ENCODE data around the gene MCTP2. TPM values are rescaled to one million over a fixed set of nuclear protein-coding genes. Genes with fewer than 3 reads are reported as not detected.

Gene MCTP2
- total and polyA plus RNA-seq, 12 donors = 0.24 to 8.3 (median 0.89) TPM

DNA sequence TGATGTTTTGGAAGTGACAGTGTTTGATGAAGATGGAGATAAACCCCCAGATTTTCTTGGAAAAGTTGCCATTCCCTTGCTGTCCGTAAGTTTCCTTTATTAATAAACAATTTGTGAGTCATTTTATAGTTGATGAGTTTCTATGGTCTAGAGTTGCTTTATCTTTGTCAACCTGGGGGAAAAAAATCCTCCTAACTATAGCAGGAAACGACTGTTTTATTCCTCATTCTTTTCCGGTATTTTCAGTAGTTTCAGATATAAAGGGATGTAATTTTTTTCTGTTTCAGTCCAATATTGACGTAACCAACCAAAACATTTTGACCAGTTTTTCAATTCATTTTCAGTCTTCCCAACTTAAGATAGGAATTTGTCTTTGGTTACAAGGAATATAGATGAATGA lies 154.1 kb downstream of the MCTP2 start:
- intact Hi-C loops (cut with DNase I) = no loop called here
- H3K27ac ChIP-seq = no peak overlapping the region
- TF ChIP-seq, protein P1, sequence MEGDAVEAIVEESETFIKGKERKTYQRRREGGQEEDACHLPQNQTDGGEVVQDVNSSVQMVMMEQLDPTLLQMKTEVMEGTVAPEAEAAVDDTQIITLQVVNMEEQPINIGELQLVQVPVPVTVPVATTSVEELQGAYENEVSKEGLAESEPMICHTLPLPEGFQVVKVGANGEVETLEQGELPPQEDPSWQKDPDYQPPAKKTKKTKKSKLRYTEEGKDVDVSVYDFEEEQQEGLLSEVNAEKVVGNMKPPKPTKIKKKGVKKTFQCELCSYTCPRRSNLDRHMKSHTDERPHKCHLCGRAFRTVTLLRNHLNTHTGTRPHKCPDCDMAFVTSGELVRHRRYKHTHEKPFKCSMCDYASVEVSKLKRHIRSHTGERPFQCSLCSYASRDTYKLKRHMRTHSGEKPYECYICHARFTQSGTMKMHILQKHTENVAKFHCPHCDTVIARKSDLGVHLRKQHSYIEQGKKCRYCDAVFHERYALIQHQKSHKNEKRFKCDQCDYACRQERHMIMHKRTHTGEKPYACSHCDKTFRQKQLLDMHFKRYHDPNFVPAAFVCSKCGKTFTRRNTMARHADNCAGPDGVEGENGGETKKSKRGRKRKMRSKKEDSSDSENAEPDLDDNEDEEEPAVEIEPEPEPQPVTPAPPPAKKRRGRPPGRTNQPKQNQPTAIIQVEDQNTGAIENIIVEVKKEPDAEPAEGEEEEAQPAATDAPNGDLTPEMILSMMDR (IDR thresholded peaks at IDR 0.05) = no peak
- DNase-seq = no peak
- no peak overlapping the region for H3K4me3 ChIP-seq
- WGBS, 2 donors = 60% methylated on average over 4 of the region's 4 CpGs
- H3K27me3 ChIP-seq = peaks cover 0 to 29% (median 0%) of the 10 kb centered on the region in 7 donors
- no peaks in the 10 kb centered on the region for H3K9me3 ChIP-seq
- no peak for ATAC-seq
- H3K36me3 ChIP-seq = peaks cover 0 to 12% (median 0%) of the 10 kb centered on the region in 9 donors
- H3K4me1 ChIP-seq = peaks cover 0 to 10% (median 0%) of the 10 kb centered on the region in 9 donors

DNA sequence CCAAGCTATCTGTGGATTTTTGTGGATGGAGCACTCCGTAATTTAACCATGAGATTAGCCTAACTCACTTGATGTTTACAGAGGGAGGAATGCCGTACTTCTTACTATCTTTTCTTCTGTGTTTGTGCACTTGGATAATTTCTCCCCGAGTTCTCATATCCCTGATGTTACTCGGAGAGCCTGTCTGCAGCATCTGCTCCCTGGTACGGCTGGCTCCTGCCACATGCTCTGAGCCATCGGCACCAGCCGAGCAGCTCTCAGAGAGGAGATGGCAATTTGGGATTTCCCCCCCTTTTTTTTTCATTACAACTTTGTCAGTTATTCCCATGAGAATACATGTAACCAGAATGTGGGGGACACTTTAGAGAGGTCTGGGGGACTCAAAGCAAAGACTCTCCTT lies 155.0 kb downstream of the MCTP2 start:
- DNase-seq = no peak
- intact Hi-C loops (cut with DNase I) = no loop called here
- Histone ChIP-seq H3K4me1 (peaks cover 0 to 10% (median 0%) of the 10 kb centered on the region in 9 donors), H3K4me3 (no peak overlapping the region), H3K27me3 (peaks cover 0 to 34% (median 0%) of the 10 kb centered on the region in 7 donors), H3K27ac (no peak overlapping the region), H3K36me3 (peaks cover 0 to 12% (median 0%) of the 10 kb centered on the region in 9 donors), H3K9me3 (no peaks in the 10 kb centered on the region)
- ATAC-seq = no peak
- WGBS, 2 donors = 81 to 88% methylated on average over 7 of the region's 7 CpGs
- TF ChIP-seq, protein P1 (IDR thresholded peaks at IDR 0.05) = no peak

DNA sequence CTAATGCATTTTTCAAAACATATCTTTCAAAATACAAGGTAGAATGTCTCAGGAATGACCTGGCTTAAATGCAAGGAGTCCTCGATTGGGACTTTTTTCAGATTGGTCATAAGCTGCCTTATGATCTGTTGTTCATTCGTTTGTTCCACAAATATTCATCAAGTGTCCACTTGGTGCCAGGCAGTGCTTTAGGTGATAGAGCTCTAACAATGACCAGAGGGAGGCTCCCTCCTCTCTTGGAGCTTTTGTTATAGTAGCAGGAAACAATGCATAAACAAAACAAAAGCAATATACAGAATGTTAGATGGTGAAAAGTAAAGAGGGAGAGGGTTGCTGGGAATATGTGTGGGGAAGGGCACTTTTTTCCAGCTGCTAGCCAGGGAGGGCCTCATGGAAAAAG lies 156.1 kb downstream of the MCTP2 start:
- H3K4me1 ChIP-seq = peaks cover 0 to 10% (median 0%) of the 10 kb centered on the region in 9 donors
- no peak for ATAC-seq
- no peak for DNase-seq
- peaks cover 0 to 12% (median 0%) of the 10 kb centered on the region in 9 donors for H3K36me3 ChIP-seq
- TF ChIP-seq, protein P1 (IDR thresholded peaks at IDR 0.05) = no peak
- peaks cover 0 to 42% (median 0%) of the 10 kb centered on the region in 7 donors for H3K27me3 ChIP-seq
- H3K4me3 ChIP-seq = no peak overlapping the region
- H3K27ac ChIP-seq = no peak overlapping the region
- WGBS, 2 donors = 63 to 67% methylated on average over 2 of the region's 2 CpGs
- intact Hi-C loops (cut with DNase I) = no loop called here
- no peaks in the 10 kb centered on the region for H3K9me3 ChIP-seq

DNA sequence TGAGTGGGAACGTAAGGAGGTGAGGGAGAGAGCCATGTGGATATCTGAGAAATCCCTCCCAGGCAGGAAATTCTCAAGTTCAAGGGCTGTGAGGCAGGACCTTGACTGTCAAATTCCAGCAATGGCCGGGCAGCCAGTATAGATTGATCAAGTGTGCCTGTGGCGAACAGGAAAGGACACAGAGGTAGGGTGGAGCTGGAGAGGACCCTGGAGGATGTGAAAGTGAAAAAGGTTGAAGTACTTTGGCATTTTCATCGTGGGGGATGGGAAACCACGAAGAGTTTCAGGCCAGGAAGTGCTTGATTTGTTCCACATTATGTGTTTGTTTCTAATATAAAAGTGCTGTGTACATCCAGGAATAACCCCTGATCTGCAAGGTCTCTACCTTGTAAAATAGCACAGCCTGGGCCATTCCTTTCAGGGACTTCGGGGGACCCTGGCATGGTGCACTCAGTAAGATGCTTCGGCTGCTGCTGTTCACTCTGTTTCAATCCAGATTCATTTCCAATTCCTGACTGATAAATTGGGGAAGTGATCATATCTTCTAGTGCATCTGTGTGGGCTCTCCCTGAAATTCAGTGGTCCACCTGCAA lies 156.6 kb downstream of the MCTP2 start:
- ATAC-seq (no peak), DNase-seq (no peak)
- Histone ChIP-seq H3K9me3 (no peaks in the 10 kb centered on the region), H3K4me3 (no peak overlapping the region), H3K27me3 (peaks cover 0 to 44% (median 0%) of the 10 kb centered on the region in 7 donors), H3K4me1 (peaks cover 0 to 10% (median 0%) of the 10 kb centered on the region in 9 donors), H3K27ac (no peak overlapping the region), H3K36me3 (peaks cover 0 to 12% (median 0%) of the 10 kb centered on the region in 9 donors)
- WGBS, 2 donors = 57 to 66% methylated on average over 7 of the region's 7 CpGs
- intact Hi-C loops (cut with DNase I) = no loop called here
- TF ChIP-seq, protein P1 (IDR thresholded peaks at IDR 0.05) = no peak

Data from heart right ventricle (tissue), 16 donors.